ENCODE data around the gene JPT1.
"Not testable (repeated sequence)": the region's sequence is repeated elsewhere in the genome, so short reads cannot be mapped to it uniquely, and the experiment has no call there.

The JPT1 gene

GRCh38 chr17:75133001-75133400 lies 21.3 kb downstream of the JPT1 start:
- no peak for DNase-seq (ENCODE audit: low read depth, low spot score)
- in situ Hi-C loops (cut with HindIII; ENCODE audit: low sequenced_read_pairs): no loop called here
- no peak overlapping the region for H3K4me3 ChIP-seq (ENCODE audit: low read depth, low read length)
- TF ChIP-seq, protein P1, sequence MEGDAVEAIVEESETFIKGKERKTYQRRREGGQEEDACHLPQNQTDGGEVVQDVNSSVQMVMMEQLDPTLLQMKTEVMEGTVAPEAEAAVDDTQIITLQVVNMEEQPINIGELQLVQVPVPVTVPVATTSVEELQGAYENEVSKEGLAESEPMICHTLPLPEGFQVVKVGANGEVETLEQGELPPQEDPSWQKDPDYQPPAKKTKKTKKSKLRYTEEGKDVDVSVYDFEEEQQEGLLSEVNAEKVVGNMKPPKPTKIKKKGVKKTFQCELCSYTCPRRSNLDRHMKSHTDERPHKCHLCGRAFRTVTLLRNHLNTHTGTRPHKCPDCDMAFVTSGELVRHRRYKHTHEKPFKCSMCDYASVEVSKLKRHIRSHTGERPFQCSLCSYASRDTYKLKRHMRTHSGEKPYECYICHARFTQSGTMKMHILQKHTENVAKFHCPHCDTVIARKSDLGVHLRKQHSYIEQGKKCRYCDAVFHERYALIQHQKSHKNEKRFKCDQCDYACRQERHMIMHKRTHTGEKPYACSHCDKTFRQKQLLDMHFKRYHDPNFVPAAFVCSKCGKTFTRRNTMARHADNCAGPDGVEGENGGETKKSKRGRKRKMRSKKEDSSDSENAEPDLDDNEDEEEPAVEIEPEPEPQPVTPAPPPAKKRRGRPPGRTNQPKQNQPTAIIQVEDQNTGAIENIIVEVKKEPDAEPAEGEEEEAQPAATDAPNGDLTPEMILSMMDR (IDR thresholded peaks at IDR 0.05; ENCODE audit: low read depth, low read length): no peak

DNA sequence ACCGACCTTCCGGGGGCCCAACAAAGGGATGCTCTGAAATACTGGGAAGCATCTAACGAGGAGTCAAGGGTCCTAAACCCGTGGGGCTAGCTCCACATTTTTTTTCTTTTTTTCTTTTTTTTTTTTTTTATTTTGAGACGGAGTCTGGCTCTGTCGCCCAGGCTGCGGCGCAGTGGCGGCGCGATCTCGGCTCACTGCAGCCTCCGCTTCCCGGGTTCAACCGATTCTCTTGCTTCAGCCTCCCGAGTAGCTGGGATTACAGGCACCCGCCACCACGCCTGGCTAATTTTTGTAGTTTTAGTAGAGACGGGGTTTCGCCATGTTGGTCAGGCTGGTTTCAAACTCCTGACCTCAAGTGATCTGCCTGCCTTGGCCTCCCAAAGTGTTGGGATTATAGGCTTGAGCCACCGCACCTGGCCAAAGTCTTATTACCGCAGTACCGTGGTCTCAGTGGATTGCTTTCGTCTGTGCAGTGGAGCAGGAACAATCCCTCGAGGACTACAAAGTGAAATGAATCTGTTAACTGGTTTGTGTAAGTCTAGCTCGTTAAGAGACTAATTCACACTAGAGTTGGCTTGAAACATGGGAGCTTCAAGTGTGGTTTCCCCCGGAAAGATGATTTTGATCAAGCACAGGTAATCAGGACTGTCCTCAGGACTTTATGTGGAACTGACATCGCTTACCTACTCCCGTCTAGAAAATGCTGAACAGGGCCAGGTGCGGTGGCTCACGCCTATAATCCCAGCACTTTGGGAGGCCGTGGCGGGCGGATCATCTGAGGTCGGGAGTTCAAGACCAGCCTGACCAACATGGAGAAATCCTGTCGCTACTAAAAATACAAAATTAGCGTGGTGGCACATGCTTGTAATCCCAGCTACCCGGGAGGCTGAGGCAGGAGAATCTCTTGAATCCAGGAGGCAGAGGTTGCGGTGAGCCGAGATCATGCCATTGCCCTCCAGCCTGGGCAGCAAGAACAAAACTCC lies 22.0 kb downstream of the JPT1 start:
- in situ Hi-C loops (cut with HindIII; ENCODE audit: low sequenced_read_pairs); DNase-seq (ENCODE audit: low read depth, low spot score): not testable (repeated sequence)
- peak overlapping the region; percentile 69 for H3K4me3 ChIP-seq (ENCODE audit: low read depth, low read length)

GRCh38 chr17:75131278-75132017 lies 22.9 kb downstream of the JPT1 start, which contains the start of gene NT5C:
TSS of gene NT5C (minus strand) at chr17:75131742. CDS start at chr17:75131707, 35 bp downstream.
- peak; percentile 78 for DNase-seq (ENCODE audit: low read depth, low spot score)
- TF ChIP-seq, protein P1 (IDR thresholded peaks at IDR 0.05; ENCODE audit: low read depth, low read length): peak; percentile 57
- in situ Hi-C loops (cut with HindIII; ENCODE audit: low sequenced_read_pairs): no loop called here
- H3K4me3 ChIP-seq (ENCODE audit: low read depth, low read length): peak within 1 kb of the TSS; percentile 69

GRCh38 chr17:75130632-75131277 lies 23.6 kb downstream of the JPT1 start:
- peak overlapping the region; percentile 69 for H3K4me3 ChIP-seq (ENCODE audit: low read depth, low read length)
- DNase-seq (ENCODE audit: low read depth, low spot score): peak; percentile 70
- TF ChIP-seq, protein P1 (IDR thresholded peaks at IDR 0.05; ENCODE audit: low read depth, low read length): peak; percentile 70
- in situ Hi-C loops (cut with HindIII; ENCODE audit: low sequenced_read_pairs): no loop called here

DNA sequence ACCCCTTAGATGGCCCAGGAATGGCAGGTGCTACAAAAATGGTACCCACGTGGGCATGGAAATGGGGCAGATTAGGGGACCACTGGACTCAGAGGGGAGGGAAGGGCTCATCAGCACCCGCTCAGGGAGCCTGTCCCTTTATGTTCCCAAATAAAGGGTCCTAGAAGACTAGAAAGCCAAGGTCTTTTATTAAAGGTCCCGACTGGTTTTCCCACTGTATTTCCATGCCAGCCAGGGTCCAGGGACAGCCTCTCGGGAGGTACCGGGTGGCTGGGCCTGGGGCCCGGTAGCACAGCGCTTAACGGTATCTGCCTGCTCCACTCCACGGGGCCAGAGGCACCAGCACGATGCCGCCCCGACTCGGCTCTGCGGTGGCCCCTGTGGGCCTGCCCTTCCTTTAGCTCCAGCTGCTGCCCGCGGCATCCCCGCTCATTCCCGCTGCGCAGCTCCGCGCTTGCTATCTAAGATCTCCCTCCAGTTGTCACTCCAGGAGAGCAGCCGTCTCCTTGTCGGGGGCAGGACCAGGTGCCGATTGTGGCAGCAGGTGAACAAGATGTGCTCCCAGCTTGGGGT lies 24.2 kb downstream of the JPT1 start:
- DNase-seq (ENCODE audit: low read depth, low spot score): no peak
- in situ Hi-C loops (cut with HindIII; ENCODE audit: low sequenced_read_pairs): no loop called here
- TF ChIP-seq, protein P1 (IDR thresholded peaks at IDR 0.05; ENCODE audit: low read depth, low read length): no peak
- peak overlapping the region; percentile 69 for H3K4me3 ChIP-seq (ENCODE audit: low read depth, low read length)

GRCh38 chr17:75129576-75129975 lies 24.7 kb downstream of the JPT1 start:
- TF ChIP-seq, protein P1 (IDR thresholded peaks at IDR 0.05; ENCODE audit: low read depth, low read length): no peak
- in situ Hi-C loops (cut with HindIII; ENCODE audit: low sequenced_read_pairs): no loop called here
- no peak overlapping the region for H3K4me3 ChIP-seq (ENCODE audit: low read depth, low read length)
- no peak for DNase-seq (ENCODE audit: low read depth, low spot score)
